Ishikawa (cell line): ENCODE data around the gene BRWD1.

Source experiments
- CEBPB ChIP-seq: IDR thresholded peaks from 2 replicates; pipeline ENCODE4 v1.6.1; 2012
- CREB1 ChIP-seq: IDR thresholded peaks from 2 replicates; pipeline ENCODE4 v1.6.1; 2012; ENCODE audit warnings: low read depth
- EGR1 ChIP-seq: IDR thresholded peaks from 2 replicates; pipeline ENCODE4 v1.6.1; 2012
- MAX ChIP-seq: IDR thresholded peaks from 2 replicates; pipeline ENCODE4 v1.6.1; 2012
- NFIC ChIP-seq: IDR thresholded peaks from 2 replicates; pipeline ENCODE4 v1.6.1; 2012
- RAD21 ChIP-seq: IDR thresholded peaks from 2 replicates; pipeline ENCODE4 v1.6.1; 2012; ENCODE audit warnings: low read depth
- YY1 ChIP-seq: IDR thresholded peaks from 2 replicates; pipeline ENCODE4 v1.6.1; 2012; ENCODE audit warnings: low read depth
- TF ChIP-seq, protein P1 (sequence below): IDR thresholded peaks from 2 replicates; pipeline ENCODE4 v1.6.1; 2012; ENCODE audit warnings: low read depth, mild to moderate bottlenecking

- TF ChIP-seq YY1 (no peak), MAX (no peak), NFIC (no peak), EGR1 (no peak), CREB1 (no peak), RAD21 (no peak), CEBPB (no peak)
- TF ChIP-seq, protein P1, sequence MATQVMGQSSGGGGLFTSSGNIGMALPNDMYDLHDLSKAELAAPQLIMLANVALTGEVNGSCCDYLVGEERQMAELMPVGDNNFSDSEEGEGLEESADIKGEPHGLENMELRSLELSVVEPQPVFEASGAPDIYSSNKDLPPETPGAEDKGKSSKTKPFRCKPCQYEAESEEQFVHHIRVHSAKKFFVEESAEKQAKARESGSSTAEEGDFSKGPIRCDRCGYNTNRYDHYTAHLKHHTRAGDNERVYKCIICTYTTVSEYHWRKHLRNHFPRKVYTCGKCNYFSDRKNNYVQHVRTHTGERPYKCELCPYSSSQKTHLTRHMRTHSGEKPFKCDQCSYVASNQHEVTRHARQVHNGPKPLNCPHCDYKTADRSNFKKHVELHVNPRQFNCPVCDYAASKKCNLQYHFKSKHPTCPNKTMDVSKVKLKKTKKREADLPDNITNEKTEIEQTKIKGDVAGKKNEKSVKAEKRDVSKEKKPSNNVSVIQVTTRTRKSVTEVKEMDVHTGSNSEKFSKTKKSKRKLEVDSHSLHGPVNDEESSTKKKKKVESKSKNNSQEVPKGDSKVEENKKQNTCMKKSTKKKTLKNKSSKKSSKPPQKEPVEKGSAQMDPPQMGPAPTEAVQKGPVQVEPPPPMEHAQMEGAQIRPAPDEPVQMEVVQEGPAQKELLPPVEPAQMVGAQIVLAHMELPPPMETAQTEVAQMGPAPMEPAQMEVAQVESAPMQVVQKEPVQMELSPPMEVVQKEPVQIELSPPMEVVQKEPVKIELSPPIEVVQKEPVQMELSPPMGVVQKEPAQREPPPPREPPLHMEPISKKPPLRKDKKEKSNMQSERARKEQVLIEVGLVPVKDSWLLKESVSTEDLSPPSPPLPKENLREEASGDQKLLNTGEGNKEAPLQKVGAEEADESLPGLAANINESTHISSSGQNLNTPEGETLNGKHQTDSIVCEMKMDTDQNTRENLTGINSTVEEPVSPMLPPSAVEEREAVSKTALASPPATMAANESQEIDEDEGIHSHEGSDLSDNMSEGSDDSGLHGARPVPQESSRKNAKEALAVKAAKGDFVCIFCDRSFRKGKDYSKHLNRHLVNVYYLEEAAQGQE = no peak
These were observed 93.3 kb downstream of the BRWD1 start for GRCh38 chr21:39220150-39220549.
